GM19023 (cell line): ENCODE data around the gene TENM4.

Experiments used
- ATAC-seq: cut with Tn5 transposase; IDR thresholded peaks from one replicate; pipeline ENCODE4 v1.9.1; 2021; ENCODE audit warnings: mild to moderate bottlenecking, moderate library complexity; ENCODE audit not compliant: unreplicated experiment

The TENM4 gene

GRCh38 chr11:79449040-79449439 lies 8.2 kb upstream of the TENM4 start:
- no peak for ATAC-seq

DNA sequence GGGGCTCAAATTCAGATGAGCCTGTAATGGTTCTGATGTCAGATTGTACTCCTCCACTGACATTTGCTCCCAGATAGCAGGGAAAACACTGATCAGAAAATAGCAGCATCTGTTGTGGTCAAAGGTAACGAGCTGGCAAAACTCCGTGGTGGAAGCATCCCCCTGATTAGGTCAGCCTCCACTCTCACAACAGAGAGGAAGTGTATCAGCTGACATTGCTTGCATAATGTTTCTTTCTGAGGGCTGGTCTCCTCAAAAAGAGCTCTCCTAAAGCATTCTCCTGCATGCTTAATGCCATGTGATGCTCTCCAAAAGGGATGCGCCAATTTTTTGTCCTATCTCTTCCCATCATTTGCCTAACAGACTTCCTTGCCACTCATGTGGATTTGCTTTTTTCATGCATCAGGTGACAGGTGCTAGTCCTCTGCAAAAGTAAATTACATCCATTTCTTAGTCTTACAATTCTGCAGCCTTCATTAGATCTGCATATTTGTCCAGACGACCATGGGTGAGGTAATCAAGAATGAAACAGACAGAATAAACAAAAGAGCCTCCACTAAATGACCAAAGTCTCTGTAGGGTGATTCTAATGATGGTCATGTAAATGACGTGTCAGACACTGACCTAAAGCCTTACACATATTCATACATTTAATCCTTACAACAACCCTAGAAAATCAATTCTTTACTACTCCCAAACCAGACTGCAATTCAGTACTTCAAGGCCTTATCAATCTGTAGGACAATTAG lies 6.4 kb upstream of the TENM4 start:
- no peak for ATAC-seq

DNA sequence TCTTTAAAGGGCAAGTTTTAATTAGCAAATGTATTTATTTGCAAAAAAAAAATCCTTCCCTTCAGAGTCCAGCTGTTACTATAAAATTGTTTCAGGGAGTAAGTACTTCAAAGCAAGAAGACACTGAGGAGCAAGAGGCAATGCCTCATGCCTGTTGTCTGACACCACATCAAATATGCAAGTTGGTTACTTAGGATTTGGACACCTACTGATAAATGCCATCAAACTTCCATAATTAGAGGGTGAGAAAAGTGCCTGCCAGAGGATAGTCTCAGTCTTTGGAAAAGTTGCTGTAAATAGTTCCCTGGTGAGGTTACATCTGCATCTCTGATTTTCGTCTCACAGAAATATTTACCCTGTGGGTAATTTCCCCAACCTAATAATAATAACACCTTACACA lies 4.1 kb upstream of the TENM4 start:
- no peak for ATAC-seq

- no peak for ATAC-seq
Measured at GRCh38 chr11:79441461-79441875, 638 bp upstream of the TENM4 start.

DNA sequence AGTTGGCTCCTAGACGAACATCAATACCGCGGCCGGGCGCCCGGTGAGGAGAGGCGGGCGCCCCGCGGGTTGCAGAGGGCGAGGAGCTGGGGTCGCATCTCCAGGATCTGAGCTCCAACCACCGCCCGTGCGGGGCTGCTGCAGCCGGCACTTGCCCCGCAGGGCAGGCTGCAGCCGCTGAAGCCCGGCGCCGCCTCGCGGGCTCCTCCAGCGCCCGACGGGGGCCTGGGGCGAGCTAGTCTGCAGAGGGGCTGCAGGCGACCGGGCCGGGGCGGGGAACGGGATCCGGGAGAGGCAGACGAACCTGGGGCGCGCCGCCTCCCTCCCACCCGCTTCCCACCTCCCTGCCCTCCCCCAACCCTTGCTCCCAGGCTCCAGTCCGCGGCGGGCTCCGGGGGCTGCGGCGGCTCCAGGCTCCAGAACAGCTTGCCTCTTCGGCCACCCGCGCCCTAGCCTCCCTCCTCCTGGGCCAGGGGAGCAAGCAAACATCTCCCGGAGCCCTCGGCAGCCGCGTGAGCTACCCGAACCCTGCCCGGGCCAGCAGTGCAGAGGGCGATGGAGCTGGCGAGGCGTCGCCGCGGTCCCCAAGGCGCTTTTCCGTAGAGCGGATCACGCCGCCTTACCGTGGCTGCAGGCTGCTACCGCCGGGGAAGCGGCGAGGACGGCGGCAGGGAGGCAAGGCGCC lies 802 bp downstream of the TENM4 start:
- ATAC-seq: no peak

GRCh38 chr11:79439410-79439885 lies 1.4 kb downstream of the TENM4 start:
- no peak for ATAC-seq

GRCh38 chr11:79438631-79439409 lies 2.0 kb downstream of the TENM4 start:
- no peak for ATAC-seq

- no peak for ATAC-seq
Measured at GRCh38 chr11:79437981-79438630, 2.7 kb downstream of the TENM4 start.

- ATAC-seq: no peak
Measured at GRCh38 chr11:79437278-79437980, 3.4 kb downstream of the TENM4 start.

- no peak for ATAC-seq
Measured at GRCh38 chr11:79436919-79437277, 3.9 kb downstream of the TENM4 start.

- no peak for ATAC-seq
Measured at GRCh38 chr11:79434283-79434682, 6.5 kb downstream of the TENM4 start.

GRCh38 chr11:79432138-79432537 lies 8.7 kb downstream of the TENM4 start:
- no peak for ATAC-seq

DNA sequence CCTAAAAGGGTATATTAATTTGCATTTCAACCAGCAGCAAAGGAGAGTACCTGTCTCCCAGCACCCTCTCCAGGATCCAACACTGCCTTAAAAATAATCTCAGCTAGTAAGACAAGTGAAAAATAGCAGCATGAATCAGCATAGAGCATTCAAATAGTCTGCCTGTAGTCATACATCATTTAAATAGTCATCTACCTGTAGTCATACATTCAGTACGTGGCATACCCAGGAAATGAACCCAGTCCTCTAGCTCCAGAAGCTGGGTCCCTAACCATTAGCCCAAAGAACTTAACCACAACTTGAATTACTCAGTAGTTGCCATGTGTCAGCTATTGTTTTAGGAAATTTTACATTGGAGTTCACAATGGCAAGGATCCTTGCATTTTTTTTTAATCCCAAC lies 9.3 kb downstream of the TENM4 start:
- no peak for ATAC-seq

GRCh38 chr11:79430280-79430679 lies 10.6 kb downstream of the TENM4 start:
- no peak for ATAC-seq

DNA sequence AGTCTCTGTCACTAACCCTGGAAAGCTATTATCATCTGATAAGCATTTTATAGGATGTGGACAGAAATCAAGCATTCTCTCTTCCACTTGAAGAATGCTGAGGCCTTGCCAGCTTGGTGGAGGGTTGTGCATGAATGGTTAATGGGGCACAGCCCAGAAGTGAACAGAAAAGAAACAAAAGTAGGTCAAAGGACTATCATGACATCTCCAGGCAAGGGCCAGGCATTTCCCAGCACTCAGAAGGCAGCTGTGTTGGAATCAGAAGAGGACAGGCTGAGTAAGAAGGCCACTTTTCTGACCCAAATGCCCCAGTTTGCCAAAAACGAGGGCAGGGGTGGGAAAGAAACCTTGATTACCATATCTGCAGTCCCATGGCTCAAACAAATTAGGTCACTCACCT lies 12.4 kb downstream of the TENM4 start:
- ATAC-seq: no peak

- no peak for ATAC-seq
Measured at GRCh38 chr11:79427611-79428327, 13.1 kb downstream of the TENM4 start.

- no peak for ATAC-seq
Measured at GRCh38 chr11:79427126-79427525, 13.7 kb downstream of the TENM4 start.

DNA sequence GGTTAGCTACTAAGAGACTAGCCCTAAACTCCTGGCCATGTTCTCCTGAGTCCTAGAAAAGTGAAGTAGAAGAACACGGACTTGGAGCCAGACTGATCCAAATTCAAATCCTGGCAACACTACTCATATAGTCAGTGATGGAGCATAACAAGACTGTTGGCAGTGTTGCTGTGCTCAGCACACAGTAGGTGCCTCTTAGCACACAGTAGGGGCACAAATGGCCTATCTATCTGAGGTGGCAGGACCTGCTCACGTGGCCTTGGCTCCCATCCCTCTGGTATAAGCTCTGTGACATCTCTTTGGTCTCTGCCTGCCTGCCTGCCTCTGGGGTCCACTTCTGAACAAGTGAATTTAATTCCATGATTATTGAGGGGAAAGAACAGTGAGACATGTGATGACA lies 15.4 kb downstream of the TENM4 start:
- ATAC-seq: no peak

- ATAC-seq: no peak
Measured at GRCh38 chr11:79423736-79424135, 17.1 kb downstream of the TENM4 start.

DNA sequence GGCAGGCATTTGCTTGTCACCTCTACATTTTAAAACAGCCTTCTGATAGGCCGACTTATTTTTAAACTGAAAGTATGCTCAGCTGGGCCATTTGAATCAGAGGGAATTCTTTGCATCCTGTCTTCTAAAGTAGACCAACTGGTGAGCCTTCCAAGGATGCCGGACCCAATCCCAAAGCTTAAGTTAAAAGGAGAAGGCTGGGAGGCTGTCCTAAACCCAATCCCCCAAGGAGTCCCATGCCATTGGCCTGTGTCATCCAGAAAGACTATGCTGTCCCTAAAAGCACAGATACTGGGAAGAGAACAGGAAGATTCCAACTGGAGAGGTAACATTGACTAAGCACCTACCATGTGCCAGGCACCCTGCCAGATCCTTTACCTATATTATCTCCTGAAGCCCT lies 18.0 kb downstream of the TENM4 start:
- ATAC-seq: no peak
